Measurements from ENCODE around the gene MAP4.

Gene MAP4

DNA sequence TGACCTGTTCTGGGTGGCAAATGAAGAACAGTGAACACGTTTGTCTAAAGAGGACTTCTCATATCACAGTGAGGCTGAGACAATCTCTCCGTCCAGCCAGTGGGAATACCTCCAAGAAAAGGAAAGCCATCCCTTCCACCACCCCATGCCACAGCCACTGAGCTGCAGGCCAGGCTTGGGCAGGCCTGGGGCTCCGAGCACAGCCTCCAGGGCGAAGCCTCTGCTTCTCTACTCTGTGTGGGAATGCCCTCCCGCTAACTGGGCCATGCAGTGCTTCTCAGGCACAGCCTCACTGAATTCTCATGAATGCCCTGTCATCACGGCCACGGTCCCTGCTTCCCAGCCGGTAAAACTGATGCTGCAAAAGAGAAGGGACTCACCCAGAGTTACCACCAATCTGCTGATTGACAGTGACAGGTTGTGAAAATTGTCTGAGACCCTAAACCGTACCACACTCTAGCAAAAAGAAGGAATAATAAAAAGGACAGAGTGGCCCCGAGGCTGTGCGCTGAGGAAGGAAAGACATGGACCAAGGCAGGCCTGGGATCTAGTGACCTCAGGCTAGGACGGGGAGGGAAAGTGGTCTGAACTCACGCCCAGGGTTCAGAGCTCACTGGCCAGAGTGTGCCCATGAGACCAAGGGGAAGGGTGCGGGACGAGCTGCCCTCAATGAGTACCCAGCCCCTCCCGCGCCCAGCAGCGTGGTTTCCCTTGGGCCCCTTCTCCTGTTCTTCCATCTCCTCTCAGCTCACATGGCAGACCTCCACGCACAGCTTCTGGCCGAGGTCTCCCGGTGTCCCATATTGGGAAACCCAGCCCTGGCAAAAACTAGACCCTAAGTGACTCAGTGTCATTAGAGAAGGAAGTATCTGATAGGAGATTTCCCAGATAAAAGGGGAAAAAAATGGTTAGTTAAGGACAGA, 160.5 kb downstream of the MAP4 start:
- no peak for TF ChIP-seq ZNF8 (CRISPR knock-in tag; IDR thresholded peaks at IDR 0.05)
- no peak for TF ChIP-seq OSR1 (CRISPR knock-in tag; IDR thresholded peaks at IDR 0.05)
- TF ChIP-seq, protein P1, sequence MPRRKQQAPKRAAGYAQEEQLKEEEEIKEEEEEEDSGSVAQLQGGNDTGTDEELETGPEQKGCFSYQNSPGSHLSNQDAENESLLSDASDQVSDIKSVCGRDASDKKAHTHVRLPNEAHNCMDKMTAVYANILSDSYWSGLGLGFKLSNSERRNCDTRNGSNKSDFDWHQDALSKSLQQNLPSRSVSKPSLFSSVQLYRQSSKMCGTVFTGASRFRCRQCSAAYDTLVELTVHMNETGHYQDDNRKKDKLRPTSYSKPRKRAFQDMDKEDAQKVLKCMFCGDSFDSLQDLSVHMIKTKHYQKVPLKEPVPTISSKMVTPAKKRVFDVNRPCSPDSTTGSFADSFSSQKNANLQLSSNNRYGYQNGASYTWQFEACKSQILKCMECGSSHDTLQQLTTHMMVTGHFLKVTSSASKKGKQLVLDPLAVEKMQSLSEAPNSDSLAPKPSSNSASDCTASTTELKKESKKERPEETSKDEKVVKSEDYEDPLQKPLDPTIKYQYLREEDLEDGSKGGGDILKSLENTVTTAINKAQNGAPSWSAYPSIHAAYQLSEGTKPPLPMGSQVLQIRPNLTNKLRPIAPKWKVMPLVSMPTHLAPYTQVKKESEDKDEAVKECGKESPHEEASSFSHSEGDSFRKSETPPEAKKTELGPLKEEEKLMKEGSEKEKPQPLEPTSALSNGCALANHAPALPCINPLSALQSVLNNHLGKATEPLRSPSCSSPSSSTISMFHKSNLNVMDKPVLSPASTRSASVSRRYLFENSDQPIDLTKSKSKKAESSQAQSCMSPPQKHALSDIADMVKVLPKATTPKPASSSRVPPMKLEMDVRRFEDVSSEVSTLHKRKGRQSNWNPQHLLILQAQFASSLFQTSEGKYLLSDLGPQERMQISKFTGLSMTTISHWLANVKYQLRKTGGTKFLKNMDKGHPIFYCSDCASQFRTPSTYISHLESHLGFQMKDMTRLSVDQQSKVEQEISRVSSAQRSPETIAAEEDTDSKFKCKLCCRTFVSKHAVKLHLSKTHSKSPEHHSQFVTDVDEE (CRISPR knock-in tag; IDR thresholded peaks at IDR 0.05): no peak
- TF ChIP-seq ZFP30 (CRISPR knock-in tag; IDR thresholded peaks at IDR 0.05): no peak
- TF ChIP-seq ZC3H10 (CRISPR knock-in tag; IDR thresholded peaks at IDR 0.05): no peak
- TF ChIP-seq, protein P2, sequence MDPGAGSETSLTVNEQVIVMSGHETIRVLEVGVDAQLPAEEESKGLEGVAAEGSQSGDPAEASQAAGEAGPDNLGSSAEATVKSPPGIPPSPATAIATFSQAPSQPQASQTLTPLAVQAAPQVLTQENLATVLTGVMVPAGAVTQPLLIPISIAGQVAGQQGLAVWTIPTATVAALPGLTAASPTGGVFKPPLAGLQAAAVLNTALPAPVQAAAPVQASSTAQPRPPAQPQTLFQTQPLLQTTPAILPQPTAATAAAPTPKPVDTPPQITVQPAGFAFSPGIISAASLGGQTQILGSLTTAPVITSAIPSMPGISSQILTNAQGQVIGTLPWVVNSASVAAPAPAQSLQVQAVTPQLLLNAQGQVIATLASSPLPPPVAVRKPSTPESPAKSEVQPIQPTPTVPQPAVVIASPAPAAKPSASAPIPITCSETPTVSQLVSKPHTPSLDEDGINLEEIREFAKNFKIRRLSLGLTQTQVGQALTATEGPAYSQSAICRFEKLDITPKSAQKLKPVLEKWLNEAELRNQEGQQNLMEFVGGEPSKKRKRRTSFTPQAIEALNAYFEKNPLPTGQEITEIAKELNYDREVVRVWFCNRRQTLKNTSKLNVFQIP (CRISPR knock-in tag; IDR thresholded peaks at IDR 0.05; ENCODE audit: borderline replicate concordance, low read depth): no peak
- TF ChIP-seq TOX (CRISPR knock-in tag; IDR thresholded peaks at IDR 0.05; ENCODE audit: borderline replicate concordance): no peak
- no peak for TF ChIP-seq ISL1 (CRISPR knock-in tag; IDR thresholded peaks at IDR 0.05)
- no peak for TF ChIP-seq CSDC2 (CRISPR knock-in tag; IDR thresholded peaks at IDR 0.05)
- no peak for TF ChIP-seq RARB (CRISPR knock-in tag; IDR thresholded peaks at IDR 0.05)
- TF ChIP-seq CSRNP3 (CRISPR knock-in tag; IDR thresholded peaks at IDR 0.05): no peak
- TF ChIP-seq GLIS3 (CRISPR knock-in tag; IDR thresholded peaks at IDR 0.05): no peak
- no peak for TF ChIP-seq TCF4 (CRISPR knock-in tag; IDR thresholded peaks at IDR 0.05; ENCODE audit: borderline replicate concordance)
- no peak for TF ChIP-seq BACH2 (CRISPR knock-in tag; IDR thresholded peaks at IDR 0.05; ENCODE audit: borderline replicate concordance)
- no peak for TF ChIP-seq ZNF565 (CRISPR knock-in tag; conservative IDR thresholded peaks at IDR 0.05; ENCODE audit: low read depth)
- no peak for TF ChIP-seq ZNF70 (CRISPR knock-in tag; IDR thresholded peaks at IDR 0.05)
- no peak for TF ChIP-seq ZFP3 (CRISPR knock-in tag; IDR thresholded peaks at IDR 0.05)
- TF ChIP-seq, protein P3, sequence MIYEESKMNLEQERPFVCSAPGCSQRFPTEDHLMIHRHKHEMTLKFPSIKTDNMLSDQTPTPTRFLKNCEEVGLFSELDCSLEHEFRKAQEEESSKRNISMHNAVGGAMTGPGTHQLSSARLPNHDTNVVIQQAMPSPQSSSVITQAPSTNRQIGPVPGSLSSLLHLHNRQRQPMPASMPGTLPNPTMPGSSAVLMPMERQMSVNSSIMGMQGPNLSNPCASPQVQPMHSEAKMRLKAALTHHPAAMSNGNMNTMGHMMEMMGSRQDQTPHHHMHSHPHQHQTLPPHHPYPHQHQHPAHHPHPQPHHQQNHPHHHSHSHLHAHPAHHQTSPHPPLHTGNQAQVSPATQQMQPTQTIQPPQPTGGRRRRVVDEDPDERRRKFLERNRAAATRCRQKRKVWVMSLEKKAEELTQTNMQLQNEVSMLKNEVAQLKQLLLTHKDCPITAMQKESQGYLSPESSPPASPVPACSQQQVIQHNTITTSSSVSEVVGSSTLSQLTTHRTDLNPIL (CRISPR knock-in tag; IDR thresholded peaks at IDR 0.05; ENCODE audit: low read depth): no peak
- ATAC-seq: no peak

GRCh38 chr3:47854720-47855455, 161.3 kb downstream of the MAP4 start:
- no peak for TF ChIP-seq GLIS3 (CRISPR knock-in tag; IDR thresholded peaks at IDR 0.05)
- ATAC-seq: no peak

- TF ChIP-seq SNAI2 (CRISPR knock-in tag; IDR thresholded peaks at IDR 0.05): no peak
- TF ChIP-seq BACH2 (CRISPR knock-in tag; IDR thresholded peaks at IDR 0.05; ENCODE audit: borderline replicate concordance): no peak
- no peak for TF ChIP-seq OSR1 (CRISPR knock-in tag; IDR thresholded peaks at IDR 0.05)
- no peak for TF ChIP-seq CSRNP3 (CRISPR knock-in tag; IDR thresholded peaks at IDR 0.05)
- no peak for TF ChIP-seq TCF4 (CRISPR knock-in tag; IDR thresholded peaks at IDR 0.05; ENCODE audit: borderline replicate concordance)
- TF ChIP-seq CSDC2 (CRISPR knock-in tag; IDR thresholded peaks at IDR 0.05): no peak
- no peak for TF ChIP-seq ZNF565 (CRISPR knock-in tag; conservative IDR thresholded peaks at IDR 0.05; ENCODE audit: low read depth)
- no peak for ATAC-seq
Observed at GRCh38 chr3:47854267-47854666, 161.9 kb downstream of the MAP4 start.
